PC-3 (cell line): ENCODE measurements around the gene CDO1.

ENCODE experiments used
- EZH2 ChIP-seq: fragments of 300-600 bp; sonication (generic); IDR thresholded peaks from one replicate; pipeline ENCODE4 v1.6.1; 2017; ENCODE audit warnings: antibody characterized with exemption, mild to moderate bottlenecking, low read length; ENCODE audit not compliant: unreplicated experiment
- EZH2phosphoT487 ChIP-seq: fragments of 300-600 bp; sonication (generic); IDR thresholded peaks from 2 replicates; pipeline ENCODE4 v1.6.1; 2018; ENCODE audit warnings: mild to moderate bottlenecking, antibody characterized with exemption, low read length, borderline replicate concordance
- TF ChIP-seq, protein P1 (sequence below): fragments of 300-600 bp; sonication (generic); conservative IDR thresholded peaks from 2 replicates; pipeline ENCODE4 v1.5.1; 2017; ENCODE audit warnings: antibody characterized with exemption, low read depth, mild to moderate bottlenecking, low read length

DNA sequence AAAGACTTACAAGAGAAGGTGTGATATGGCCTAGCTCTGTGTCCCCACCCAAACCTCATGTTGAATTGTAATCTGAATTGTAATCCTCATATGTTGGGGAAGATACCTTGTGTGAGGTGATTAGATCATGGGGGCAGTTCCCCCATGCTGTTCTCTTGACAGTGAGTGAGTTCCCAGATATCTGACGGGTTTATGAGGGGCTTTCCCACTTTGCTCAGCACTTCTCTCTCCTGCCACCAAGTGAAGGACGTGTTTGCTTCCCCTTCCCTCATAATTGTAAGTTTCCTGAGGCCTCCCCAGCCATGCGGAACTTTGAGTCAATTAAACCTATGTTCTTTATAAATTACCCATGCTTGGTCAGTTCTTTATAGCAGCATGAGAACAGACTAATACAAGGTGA lies 49.0 kb downstream of the CDO1 start:
- TF ChIP-seq EZH2phosphoT487 (no peak), EZH2 (no peak)
- TF ChIP-seq, protein P1, sequence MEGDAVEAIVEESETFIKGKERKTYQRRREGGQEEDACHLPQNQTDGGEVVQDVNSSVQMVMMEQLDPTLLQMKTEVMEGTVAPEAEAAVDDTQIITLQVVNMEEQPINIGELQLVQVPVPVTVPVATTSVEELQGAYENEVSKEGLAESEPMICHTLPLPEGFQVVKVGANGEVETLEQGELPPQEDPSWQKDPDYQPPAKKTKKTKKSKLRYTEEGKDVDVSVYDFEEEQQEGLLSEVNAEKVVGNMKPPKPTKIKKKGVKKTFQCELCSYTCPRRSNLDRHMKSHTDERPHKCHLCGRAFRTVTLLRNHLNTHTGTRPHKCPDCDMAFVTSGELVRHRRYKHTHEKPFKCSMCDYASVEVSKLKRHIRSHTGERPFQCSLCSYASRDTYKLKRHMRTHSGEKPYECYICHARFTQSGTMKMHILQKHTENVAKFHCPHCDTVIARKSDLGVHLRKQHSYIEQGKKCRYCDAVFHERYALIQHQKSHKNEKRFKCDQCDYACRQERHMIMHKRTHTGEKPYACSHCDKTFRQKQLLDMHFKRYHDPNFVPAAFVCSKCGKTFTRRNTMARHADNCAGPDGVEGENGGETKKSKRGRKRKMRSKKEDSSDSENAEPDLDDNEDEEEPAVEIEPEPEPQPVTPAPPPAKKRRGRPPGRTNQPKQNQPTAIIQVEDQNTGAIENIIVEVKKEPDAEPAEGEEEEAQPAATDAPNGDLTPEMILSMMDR = no peak
